HG02763 (cell line): ENCODE measurements around the gene SERGEF.
"Not testable (repeated sequence)": the region's sequence is repeated elsewhere in the genome, so short reads cannot be mapped to it uniquely, and the experiment has no call there.

Experiments
- ATAC-seq: cut with Tn5 transposase; IDR thresholded peaks from one replicate; pipeline ENCODE4 v1.9.1; 2021; ENCODE audit warnings: mild to moderate bottlenecking, moderate library complexity; ENCODE audit not compliant: unreplicated experiment

Gene SERGEF

GRCh38 chr11:17917556-17917955 lies 95.3 kb downstream of the SERGEF start:
- no peak for ATAC-seq

DNA sequence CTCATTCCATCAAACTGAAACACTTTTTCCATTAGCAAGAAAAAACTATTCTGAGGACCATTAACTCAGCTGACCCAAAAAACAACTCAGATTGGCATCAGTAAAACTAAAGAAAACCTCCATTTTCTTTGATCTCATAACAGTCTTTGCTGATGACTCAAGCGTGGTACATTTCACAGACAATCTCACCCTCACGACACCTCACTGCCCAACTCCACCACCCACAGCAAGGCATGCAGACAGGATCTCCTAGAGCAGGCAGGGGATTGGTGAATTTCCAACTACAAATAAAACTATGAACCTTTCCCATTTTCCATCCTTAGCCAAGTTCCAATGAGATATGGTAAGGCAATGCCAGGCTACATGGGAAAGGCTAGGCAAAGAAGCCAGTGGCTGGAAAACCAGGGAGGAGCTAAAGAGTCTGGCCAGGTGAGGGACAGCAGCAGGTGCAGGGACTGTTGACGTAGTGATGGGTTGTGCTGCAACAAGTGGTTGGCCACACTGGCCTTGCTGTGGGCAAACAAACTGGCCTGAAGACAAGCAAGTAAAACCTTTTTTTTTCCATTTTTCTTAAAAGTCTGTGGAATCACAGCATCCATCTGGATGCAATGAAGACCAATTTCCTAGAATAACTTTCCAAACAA lies 97.2 kb downstream of the SERGEF start:
- ATAC-seq, result no peak

DNA sequence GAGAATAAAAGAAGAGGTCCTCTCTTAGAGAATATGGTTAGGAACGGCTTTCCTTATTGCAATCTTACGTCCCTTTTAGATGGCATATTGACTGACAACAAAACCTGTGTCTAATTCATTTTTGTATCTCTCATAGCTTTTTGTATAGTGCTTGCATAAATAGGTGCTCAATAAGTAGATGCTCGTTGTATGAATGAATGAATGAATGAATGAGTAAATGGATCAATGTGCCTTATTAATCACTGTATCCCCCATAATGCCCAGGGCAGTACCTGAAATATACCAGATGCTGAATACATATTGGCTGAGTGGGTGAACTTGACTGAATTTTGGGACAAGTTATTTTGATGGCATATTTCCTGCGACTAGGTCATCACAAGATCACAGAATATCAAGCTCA lies 97.9 kb downstream of the SERGEF start:
- ATAC-seq, result no peak

- ATAC-seq, result no peak
Measured at GRCh38 chr11:17907046-17907445, 105.8 kb downstream of the SERGEF start.

GRCh38 chr11:17906436-17906835 lies 106.4 kb downstream of the SERGEF start:
- no peak for ATAC-seq

DNA sequence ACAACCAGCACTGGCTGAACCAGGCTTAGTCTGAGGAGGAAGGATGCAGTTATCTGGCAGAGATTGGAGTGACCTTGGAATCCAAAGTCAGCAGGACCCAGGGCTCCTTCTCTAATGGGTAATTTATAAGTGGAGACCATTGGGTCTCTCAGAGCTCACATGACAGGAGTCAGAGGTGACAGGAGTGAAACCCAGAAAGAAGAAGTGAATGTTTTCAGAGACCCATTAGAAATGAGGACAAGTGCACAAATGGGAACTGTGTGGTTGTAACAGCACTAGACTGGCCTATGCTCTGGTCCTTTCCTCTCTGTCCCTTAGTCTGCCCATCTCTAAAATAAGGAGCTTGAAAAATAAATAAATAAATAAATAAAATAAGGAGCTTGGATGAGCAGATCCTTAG lies 107.4 kb downstream of the SERGEF start:
- peak; percentile 79 for ATAC-seq

- ATAC-seq, result no peak
Measured at GRCh38 chr11:17901481-17901880, 111.4 kb downstream of the SERGEF start.

- no peak for ATAC-seq
Measured at GRCh38 chr11:17898782-17899181, 114.1 kb downstream of the SERGEF start.

- ATAC-seq, result no peak
Measured at GRCh38 chr11:17898071-17898470, 114.8 kb downstream of the SERGEF start.

GRCh38 chr11:17897495-17897894 lies 115.4 kb downstream of the SERGEF start:
- no peak for ATAC-seq

- not testable (repeated sequence) for ATAC-seq
Measured at GRCh38 chr11:17896496-17897151, 116.2 kb downstream of the SERGEF start.

DNA sequence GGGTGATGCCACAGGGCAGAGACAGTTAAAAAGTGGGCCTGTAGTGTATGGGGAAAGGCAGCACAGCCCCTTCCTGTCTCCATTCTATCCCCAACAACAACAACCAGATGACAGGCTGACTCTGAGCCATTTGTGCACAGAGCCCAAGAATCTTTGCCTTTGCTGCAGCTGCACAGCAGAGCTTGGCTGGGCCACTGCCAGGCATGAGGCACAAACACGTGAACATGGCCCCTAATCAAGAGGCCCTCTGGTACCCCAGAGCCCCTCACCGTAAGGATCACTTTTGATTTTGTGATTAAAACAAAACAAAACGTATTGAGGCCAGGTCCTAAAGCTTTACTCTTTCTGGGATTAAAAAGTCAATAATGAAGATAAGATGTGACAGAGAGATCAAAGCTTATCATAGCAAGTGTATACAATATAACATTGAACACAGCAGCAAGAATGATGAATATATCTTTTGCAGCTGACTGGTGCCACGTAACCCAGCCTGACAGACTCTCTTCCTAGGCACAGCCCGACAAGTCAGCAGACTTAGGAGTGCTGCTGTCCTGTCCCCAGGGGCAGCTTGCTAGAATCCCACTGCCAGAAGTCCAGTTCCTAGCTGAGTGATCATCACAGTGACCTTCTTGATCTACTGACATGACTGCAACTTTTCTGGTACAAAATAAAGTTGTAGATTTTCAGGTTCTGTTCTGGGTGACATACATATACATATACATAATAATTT lies 117.8 kb downstream of the SERGEF start:
- no peak for ATAC-seq

DNA sequence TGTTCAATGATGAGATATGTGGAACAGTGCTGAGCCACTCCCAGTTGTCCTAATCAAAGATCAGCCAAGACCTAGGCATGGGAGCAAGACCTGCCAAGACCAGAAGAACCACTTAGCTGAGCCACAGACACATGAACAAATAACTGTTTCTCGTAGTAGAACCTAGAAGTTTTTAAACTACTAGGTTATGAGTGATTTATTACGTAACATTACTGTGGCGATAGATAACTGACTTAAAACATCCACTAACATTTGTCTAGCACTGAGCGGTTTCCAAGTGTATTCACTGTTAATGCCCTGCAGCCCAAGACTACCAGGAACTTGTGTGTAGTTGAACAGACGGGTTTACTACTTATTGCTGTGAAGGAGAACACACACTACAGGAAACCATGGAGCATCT lies 120.4 kb downstream of the SERGEF start:
- no peak for ATAC-seq

- no peak for ATAC-seq
Measured at GRCh38 chr11:17890325-17890724, 122.5 kb downstream of the SERGEF start.

DNA sequence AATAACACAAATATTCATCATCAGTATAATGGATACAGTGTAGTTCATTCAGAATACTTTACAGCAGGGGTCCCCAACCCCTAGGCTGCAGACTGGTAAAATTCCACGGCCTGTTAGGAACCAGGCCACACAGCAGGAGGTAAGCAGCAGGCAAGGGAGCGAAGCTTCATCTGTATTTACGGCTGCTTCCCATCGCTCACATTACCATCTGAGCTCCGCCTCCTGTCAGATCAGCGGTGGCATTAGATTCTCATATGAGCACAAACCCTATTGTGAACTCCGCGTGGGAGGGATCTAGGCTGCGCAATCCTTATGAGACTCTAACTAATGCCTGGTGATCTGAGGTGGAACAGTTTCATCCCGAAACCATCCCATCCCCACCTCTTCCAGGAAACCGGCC lies 125.1 kb downstream of the SERGEF start:
- no peak for ATAC-seq

GRCh38 chr11:17883946-17884345 lies 128.9 kb downstream of the SERGEF start:
- no peak for ATAC-seq

DNA sequence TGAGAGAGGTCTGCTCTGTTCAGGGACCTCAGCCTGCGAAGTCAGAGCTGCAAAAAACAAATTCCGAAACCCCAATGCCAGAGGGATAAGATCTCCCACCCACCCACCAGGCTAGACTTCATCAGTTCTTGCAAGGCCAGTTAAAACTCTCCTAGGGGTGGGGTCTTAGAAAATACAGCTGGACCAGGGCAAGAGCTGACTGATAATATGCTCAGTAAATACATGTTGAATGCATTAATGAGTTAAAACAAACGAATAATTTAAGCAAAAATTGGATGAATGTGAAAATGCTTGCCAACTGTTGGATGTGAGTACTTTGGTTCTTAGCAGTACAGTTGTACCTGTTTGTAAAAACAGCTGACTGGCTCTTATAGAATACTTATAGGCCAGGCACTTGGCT lies 129.8 kb downstream of the SERGEF start:
- ATAC-seq, result no peak

- no peak for ATAC-seq
Measured at GRCh38 chr11:17878743-17879142, 134.1 kb downstream of the SERGEF start.

DNA sequence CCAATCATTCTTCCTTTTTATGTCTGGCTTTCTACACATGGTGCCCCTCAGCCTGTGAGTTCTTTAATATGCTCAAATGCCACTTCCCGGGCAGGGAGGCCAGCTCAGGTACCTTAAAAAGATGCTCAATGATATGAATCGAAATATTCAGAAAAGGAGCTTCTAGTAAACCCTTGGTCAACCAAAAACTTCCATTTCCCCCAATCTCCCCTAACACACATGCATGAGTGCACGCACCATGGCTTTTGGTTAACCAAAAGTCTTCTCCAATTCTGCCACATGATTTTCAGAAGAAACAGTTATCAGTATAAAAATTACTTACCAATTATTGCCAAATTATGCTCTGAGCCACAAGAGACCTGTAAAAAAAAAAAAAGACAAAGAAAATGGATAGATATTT lies 135.0 kb downstream of the SERGEF start:
- no peak for ATAC-seq

DNA sequence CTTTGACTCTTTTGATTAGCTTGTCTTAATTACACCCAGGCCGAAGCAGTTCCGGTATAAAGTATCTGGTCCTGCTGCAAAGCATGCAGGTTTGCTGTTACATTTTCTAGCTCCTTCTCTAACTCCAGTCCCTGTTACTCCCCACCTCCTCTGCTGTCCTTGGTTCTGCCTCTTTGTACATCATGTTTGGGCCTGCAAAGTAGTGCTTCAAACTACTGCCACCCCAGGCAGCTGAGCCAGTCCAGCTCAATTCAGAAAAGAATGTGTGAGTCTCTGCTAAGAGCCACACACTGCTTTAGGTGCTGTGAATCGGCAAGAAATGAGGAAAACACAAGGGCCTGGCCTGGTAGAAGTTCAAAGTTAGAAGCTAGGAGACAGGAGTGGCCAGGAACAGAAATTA lies 136.0 kb downstream of the SERGEF start:
- no peak for ATAC-seq

DNA sequence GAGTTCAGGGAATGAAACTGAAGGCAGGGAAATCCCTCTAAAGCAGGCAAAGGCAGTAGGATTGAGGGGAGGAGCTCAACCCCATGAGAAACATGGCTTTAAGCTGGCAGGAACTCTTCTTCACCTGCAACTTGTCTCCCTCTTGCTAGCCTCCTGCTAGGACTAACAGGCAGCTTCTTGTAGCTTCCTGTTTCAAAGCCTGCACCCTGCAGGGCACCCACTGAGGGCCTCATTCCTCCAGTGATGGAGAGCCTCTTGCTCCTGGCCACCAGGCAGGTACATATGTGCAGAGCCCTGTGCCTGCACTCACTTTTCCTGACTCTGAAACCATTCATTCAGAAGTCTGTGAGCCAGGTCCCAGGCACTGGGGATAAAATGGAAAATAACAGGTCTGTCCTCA lies 137.0 kb downstream of the SERGEF start:
- no peak for ATAC-seq

DNA sequence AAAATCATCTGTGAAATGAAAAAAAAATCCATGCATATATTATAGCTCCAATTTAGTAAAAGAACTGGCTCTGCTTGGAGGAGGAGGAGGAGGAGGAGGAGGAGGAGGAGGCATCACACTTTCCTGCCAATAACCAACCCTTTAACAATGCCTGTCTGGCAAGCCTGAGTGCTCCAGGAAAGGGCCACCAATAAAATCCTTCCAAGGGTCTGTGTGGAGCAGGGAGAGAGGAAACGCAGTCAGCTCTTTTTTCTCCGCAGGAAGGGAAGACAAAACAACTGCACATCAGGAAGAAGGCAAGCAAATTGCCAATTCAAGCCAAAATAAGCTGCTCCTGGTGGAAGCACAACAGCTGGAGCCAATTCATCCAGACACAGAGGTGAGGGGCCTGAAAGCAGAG lies 139.3 kb downstream of the SERGEF start:
- no peak for ATAC-seq
